ENCODE results near the gene SEMA4G. TPM values are rescaled to one million over a fixed set of nuclear protein-coding genes. Genes with fewer than 3 reads are reported as not detected.

The SEMA4G gene
- polyA plus RNA-seq, 4 donors: 32.9 to 60.4 (median 50.1) TPM

- DNase-seq (ENCODE audit: low read depth in 4 of 4, low spot score in 2 of 4): no peak
Measured at GRCh38 chr10:101005361-101005760, 36.1 kb downstream of the SEMA4G start.

- no peak for DNase-seq (ENCODE audit: low read depth in 4 of 4, low spot score in 2 of 4)
Measured at GRCh38 chr10:101005869-101006567, 36.7 kb downstream of the SEMA4G start.

GRCh38 chr10:101006593-101007098, 37.3 kb downstream of the SEMA4G start:
- DNase-seq (ENCODE audit: low read depth in 4 of 4, low spot score in 2 of 4): no peak

DNA sequence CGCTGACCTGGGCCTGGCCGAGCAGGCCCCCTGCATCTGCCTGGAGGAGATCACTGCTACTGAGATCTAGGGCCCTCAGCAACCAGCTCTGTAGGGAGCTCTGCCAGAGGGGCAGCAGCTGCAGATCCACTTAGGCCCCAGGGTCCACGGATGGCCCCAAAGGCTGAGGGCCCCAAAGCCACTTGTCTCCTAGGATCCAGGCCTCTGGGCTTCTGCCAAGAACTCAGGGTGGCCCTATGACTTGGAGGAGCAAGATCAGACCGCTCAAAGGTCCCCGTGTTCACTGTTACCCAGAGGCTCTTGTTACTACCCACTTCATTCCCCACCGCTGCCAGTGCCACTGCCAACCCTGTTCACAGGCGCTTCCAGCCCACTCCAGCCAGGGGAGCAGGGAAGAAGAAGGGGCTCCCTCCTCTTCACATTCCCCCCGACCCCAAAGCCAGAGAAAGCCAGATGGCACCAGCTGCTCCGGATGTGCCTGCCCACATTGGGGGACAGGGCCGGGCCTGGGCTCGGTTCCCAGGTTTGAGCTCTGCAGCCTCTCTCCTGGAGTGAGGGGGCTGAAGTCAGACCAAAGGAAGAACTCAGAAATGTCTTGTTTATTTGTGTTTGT, 37.9 kb downstream of the SEMA4G start:
- no peak for DNase-seq (ENCODE audit: low read depth in 4 of 4, low spot score in 2 of 4)

GRCh38 chr10:101007915-101008822, 38.9 kb downstream of the SEMA4G start:
- no peak for DNase-seq (ENCODE audit: low read depth in 4 of 4, low spot score in 2 of 4)

DNA sequence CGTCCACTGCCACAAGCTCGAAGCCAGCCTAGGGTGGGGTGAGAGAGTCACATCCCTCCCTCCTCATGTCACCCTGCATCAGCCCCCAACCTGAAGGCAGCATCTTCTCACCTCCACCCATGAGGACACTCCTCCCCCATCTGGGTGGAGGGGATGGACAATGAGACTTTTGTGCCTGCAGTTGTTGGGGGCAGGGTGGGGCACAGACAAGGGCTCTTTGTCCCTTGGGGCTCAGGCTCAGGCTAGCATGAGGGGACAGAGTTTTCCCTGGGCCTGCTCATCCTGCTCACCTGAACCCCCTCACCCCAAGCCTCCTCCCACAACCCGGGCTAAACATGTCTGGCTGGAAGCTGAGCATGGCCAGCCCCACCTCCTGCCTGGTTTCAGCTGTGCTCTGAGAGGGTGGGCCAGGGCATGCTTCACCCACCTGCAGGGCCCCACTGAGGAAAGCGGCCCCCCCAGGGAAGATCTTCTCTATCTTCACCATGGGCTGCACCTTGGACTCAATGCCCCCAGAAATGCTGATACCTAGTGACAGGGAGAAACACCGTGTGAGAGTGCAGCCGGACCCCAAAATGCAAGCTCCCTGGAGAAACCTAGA, 39.6 kb downstream of the SEMA4G start:
- no peak for DNase-seq (ENCODE audit: low read depth in 4 of 4, low spot score in 2 of 4)

- DNase-seq (ENCODE audit: low read depth in 4 of 4, low spot score in 2 of 4): no peak
Measured at GRCh38 chr10:101010329-101010728, 41.0 kb downstream of the SEMA4G start.

GRCh38 chr10:101011517-101012423, 42.5 kb downstream of the SEMA4G start:
- no peak for DNase-seq (ENCODE audit: low read depth in 4 of 4, low spot score in 2 of 4)

- peak in 2 of 4 donors; percentile 71 to 88 for DNase-seq (ENCODE audit: low read depth in 4 of 4, low spot score in 2 of 4)
Measured at GRCh38 chr10:101012525-101013364, 43.4 kb downstream of the SEMA4G start.

DNA sequence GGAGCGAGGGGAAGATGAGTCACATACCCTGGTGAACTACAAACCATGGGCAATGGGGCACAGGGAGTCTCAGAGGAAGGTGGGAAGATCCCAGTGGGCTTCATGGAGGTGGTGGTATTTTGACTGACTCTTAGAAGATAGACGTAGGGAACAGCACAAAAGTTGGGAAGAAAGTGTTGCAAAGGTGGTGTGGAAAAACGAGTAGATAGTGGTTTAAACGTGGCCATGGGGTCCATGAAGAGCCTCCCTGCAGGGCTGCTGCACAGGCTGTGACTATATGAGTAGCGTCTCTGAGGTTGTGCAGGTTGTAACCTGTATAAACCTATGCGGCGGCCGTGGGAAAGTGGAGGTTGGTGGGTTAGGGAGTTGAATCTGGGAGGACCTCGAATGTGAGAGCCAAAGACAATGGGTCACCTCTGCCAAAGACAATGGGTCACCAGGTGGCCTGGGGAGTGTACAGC, 44.1 kb downstream of the SEMA4G start:
- DNase-seq (ENCODE audit: low read depth in 4 of 4, low spot score in 2 of 4): no peak

DNA sequence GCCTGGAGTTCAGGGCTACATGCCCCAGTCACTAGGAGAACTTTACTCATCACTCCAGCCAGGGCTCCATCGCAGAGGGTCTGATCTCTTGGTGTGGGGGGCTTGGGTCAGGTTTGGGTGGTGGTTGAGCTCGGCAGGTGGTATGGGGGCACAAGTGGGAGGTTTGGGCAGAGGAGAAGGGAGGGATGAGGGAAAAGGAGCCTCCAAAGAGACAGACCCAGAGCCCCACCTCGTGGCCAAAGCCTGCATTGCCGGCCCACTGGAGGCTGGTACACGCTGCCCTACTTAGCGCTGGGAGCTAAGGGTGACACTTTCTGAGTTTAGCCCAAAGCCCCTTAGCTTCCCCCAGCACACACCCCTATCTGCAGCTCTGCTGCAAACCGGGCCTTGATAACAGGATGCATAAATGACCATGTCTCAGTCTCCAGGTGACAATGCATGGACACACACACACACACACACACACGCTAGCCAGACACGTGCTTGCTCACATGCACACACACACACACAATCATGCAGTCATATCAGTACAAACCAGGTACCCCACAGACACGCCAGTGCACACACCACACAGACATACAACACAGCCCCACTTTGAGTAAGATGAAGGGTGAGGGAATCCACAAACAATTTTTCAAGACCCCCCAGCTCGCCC, 45.1 kb downstream of the SEMA4G start:
- peak in 1 of 4 donors; percentile 58 for DNase-seq (ENCODE audit: low read depth in 4 of 4, low spot score in 2 of 4)

DNA sequence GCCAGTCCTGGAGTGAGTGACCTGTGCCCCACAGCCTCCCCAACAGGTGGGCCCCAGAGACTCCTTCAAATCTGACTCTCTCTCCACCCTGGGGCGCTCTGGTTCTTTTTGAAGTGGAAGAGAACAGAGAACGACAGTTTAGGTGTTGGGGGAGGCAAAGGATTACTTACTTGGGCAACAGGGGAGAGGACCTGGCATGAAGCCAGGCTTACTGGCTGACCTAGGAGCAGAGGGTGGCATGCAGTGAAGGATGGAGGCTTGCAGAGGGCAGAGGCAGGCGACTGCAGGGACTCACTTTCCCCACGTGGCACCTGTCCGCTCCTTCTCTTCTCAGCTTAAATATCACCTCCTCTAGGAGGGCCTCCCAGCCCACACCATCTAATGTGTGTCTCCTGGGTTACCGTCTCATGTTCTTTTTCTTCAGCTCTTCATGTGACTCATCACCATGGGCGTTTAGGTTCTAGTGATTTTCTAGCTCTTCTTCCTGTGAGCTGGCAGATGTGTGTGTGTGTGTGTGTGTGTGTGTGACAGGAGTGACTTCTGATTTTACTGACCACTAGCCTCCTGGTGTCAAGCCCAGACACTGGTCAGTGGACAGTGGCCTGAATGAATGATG, 45.8 kb downstream of the SEMA4G start:
- DNase-seq (ENCODE audit: low read depth in 4 of 4, low spot score in 2 of 4): no peak

DNA sequence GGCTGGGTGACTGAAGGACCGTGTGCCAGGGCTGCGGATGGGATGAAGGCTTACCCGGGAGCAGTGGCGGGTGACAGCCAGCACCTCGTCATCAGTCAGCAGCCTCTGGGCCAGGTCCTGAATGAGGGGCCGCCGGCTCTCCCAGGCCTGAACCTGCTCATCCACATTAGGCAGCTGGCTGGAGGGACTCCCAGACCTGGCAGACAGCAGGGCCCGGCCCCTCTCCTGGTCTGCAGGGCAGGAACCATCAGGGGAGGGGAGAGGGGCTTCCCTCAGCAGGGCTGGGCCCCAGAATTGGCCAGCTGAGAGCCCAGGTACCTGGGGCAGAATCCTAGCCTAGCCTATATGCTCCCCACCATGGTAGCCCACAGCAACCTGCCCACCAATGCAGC, 46.3 kb downstream of the SEMA4G start:
- no peak for DNase-seq (ENCODE audit: low read depth in 4 of 4, low spot score in 2 of 4)

DNA sequence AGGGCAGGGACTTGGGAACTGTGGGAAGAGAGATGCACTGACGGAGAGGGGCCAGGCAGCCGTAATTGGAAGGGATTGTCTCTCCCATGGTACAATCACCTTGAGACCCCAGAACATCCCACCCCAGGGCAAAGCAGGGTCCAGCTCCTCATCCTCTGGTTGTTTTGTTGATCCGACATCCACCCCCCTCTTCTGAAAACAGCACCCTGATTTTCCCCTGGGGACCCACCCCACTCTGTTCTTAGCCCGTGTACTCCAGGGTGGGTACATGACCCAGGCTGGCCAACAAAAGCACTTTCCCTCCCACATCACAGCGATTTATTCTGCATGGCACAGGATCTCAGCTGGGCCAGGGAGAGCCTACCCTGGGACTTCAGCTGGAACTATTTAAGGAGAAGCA, 47.5 kb downstream of the SEMA4G start:
- DNase-seq (ENCODE audit: low read depth in 4 of 4, low spot score in 2 of 4): no peak

DNA sequence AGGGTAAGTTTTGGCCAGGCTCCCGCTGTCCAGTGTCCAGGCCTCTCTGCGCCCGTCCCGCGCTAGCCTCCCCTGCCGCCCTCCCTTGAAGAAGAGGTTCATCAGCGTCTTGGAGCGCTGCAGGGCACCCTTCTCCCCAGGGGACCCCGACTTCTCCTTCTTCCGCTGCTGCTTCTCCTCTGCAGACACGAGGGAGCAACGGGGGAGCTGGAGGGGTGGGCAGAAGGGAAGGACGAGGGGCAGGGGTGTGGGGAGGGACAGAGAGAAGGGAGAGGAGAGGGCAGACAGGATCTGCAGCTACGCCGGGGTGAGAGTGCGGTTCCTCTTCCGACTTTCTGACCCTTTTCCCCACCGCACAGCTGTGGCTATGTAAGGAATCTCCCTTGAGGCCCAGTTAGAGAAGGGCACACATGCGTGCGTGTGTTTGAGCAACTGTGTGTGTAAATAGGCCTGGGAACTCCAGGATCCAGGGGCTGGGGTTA, 48.9 kb downstream of the SEMA4G start:
- no peak for DNase-seq (ENCODE audit: low read depth in 4 of 4, low spot score in 2 of 4)

- DNase-seq (ENCODE audit: low read depth in 4 of 4, low spot score in 2 of 4): peak in 1 of 4 donors; percentile 57
Measured at GRCh38 chr10:101018600-101019439, 49.5 kb downstream of the SEMA4G start.
